HL-60 (cell line): Measurements from ENCODE around the gene EHF.

Experiments used
- POLR2AphosphoS5 ChIP-seq: IDR thresholded peaks from 2 replicates; pipeline ENCODE4 v1.6.1; 2012; ENCODE audit warnings: low read depth
- SPI1 ChIP-seq: IDR thresholded peaks from 2 replicates; pipeline ENCODE4 v1.6.1; 2012; ENCODE audit warnings: low read depth, mild to moderate bottlenecking, borderline replicate concordance
- TF ChIP-seq, protein P1 (sequence below): IDR thresholded peaks from one replicate; pipeline ENCODE4 v1.5.1; 2011; ENCODE audit warnings: low read length, control low read depth, inconsistent platforms; ENCODE audit not compliant: insufficient read depth
- TF ChIP-seq, protein P2 (sequence below): IDR thresholded peaks from 2 replicates; pipeline ENCODE4 v1.6.1; 2012; ENCODE audit warnings: low read depth; ENCODE audit not compliant: insufficient replicate concordance

DNA sequence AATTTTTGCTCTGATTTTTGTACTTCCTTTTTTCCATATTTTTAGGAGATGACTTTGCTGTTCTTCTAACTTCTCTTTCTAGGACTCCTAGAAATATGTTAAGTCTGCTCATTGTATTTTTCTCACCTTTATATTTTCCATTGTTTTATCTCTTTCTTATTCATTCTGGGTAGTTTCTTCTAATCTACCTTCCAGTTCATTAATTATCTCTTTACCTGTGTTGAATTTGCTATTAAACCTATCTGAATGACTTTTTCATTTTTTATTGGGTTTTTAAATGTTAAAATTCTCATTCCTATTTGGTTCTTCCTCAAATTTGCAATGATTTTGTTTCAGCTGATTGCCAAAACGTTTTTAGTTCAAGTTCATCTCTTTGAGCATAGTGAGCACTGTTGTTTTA, 27.8 kb upstream of the EHF start:
- TF ChIP-seq, protein P1, sequence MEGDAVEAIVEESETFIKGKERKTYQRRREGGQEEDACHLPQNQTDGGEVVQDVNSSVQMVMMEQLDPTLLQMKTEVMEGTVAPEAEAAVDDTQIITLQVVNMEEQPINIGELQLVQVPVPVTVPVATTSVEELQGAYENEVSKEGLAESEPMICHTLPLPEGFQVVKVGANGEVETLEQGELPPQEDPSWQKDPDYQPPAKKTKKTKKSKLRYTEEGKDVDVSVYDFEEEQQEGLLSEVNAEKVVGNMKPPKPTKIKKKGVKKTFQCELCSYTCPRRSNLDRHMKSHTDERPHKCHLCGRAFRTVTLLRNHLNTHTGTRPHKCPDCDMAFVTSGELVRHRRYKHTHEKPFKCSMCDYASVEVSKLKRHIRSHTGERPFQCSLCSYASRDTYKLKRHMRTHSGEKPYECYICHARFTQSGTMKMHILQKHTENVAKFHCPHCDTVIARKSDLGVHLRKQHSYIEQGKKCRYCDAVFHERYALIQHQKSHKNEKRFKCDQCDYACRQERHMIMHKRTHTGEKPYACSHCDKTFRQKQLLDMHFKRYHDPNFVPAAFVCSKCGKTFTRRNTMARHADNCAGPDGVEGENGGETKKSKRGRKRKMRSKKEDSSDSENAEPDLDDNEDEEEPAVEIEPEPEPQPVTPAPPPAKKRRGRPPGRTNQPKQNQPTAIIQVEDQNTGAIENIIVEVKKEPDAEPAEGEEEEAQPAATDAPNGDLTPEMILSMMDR, result no peak
- no peak for TF ChIP-seq POLR2AphosphoS5
- TF ChIP-seq, protein P2, sequence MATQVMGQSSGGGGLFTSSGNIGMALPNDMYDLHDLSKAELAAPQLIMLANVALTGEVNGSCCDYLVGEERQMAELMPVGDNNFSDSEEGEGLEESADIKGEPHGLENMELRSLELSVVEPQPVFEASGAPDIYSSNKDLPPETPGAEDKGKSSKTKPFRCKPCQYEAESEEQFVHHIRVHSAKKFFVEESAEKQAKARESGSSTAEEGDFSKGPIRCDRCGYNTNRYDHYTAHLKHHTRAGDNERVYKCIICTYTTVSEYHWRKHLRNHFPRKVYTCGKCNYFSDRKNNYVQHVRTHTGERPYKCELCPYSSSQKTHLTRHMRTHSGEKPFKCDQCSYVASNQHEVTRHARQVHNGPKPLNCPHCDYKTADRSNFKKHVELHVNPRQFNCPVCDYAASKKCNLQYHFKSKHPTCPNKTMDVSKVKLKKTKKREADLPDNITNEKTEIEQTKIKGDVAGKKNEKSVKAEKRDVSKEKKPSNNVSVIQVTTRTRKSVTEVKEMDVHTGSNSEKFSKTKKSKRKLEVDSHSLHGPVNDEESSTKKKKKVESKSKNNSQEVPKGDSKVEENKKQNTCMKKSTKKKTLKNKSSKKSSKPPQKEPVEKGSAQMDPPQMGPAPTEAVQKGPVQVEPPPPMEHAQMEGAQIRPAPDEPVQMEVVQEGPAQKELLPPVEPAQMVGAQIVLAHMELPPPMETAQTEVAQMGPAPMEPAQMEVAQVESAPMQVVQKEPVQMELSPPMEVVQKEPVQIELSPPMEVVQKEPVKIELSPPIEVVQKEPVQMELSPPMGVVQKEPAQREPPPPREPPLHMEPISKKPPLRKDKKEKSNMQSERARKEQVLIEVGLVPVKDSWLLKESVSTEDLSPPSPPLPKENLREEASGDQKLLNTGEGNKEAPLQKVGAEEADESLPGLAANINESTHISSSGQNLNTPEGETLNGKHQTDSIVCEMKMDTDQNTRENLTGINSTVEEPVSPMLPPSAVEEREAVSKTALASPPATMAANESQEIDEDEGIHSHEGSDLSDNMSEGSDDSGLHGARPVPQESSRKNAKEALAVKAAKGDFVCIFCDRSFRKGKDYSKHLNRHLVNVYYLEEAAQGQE, result no peak
- TF ChIP-seq SPI1, result no peak
